ENCODE measurements around the gene ZNF777.
"Not testable (repeated sequence)": the region's sequence is repeated elsewhere in the genome, so short reads cannot be mapped to it uniquely, and the experiment has no call there.

Gene ZNF777

DNA sequence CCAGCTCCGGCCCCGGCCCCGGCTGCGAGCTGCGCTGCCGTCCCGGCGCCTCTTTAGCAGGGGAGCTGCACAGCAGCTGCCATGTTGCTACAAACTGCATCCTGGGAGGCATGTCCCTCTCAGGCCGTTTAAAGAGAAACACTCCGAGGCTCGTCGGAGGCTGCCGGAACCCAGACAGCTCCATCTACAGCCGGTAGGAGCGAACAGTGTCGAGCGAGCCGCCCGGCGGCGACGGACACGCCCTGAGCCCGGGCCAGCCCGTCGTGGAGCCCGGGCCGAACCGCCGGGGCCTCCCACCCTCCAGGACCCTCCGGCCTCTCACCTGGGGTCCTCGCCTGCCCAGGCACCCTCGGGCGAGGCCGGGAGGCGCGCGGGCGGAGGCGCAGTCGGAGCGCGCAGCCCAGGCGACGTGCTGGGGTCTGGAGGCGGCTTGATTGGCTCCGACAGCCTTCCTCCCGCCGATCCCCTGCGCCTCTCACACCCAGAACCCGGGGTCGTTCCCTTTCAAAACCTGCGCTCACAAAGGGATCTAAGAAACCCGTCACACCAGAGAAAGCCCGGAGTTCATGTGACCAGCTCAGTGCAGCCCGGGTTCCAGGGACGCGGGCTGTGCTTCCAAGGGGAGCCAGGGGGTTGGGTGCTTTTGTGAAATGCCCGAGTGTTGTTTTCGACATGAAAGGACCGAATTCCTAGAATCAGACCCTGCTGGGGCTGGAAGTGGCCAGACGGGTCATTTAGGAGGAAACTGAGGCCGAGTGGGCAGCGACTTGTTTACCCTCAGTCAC lies at the start of gene ZNF777:
Gene ZNF777 (minus strand): TSS at position 570 of the 785 bp plus-strand sequence. CDS start 5,040 bp downstream, outside the sequence.
- peak; percentile 85 for DNase-seq

DNA sequence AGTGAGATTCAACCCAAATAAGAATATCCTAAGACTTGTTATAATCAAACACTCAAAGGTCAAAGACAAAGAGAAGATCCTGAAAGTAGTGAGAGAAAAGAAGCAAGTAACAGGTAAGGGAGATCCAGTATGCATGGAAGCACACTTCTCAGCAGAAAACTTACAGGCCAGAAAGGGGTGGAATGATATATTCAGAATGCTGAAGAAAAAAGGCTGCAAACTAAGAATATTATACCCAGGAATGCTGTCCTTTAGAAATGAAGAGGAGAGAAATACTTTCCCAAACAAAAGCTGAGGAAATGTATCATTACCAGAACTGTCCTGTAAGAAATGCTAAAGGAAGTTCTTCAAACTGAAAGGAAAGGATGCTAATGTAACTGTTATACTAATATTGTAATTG lies 49.4 kb upstream of the ZNF777 start:
- no peak for DNase-seq

DNA sequence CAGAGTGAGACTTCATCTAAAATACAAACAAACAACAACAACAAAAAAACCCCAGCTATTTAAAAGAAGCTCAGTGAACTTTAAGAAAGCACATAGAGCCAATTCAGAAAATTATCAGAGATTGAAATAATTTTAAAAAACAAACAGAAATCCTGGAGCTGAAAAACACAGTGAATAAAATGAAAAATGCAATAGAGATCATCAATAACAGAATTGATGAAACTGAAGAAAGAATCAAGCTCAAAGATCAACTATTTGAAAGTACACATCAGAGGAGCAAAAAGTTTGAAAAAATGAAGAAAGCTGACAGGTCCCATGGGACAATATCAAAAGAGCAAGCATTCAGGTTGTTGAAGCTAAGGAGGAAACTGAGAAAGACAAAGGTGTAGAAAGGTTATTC lies 48.9 kb upstream of the ZNF777 start:
- no peak for DNase-seq

DNA sequence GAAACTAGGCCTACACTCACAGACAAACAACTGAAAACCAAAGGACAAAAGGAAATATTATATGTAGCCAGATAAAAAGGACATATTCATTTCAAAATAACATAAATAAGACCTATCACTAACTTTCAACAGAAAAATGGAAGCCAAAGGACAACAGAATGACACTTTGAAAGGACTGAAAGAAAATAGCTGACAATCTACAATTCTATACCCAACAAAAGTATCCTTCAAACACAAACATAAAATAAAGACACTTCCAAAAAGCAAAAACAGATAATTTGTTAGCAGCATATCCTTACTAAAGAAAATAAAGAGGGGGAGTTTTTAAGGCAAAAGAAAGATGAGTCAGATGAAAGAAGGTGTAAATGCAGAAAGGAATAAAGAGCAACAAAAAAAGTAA lies 44.7 kb upstream of the ZNF777 start:
- DNase-seq: no peak

DNA sequence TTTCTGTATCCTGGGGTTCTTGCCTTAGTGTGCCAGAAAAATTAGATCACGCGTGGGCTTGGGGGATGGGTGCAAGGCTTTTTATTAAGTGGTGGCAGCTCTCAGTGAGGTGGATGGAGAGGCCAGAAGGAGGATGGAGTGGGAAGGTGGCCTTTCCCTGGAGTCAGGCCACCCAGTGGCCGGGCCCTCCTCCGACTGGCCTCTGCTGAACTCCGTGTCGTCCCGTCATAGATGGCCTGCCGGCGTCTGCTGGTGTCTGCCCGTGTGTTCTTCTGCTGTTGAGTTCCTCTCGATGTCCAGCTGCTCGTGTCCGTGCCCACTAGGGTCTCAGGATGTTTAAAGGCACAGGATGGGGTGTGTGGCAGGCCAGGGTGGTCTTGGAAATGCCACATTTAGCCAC lies 40.8 kb upstream of the ZNF777 start:
- DNase-seq: no peak

DNA sequence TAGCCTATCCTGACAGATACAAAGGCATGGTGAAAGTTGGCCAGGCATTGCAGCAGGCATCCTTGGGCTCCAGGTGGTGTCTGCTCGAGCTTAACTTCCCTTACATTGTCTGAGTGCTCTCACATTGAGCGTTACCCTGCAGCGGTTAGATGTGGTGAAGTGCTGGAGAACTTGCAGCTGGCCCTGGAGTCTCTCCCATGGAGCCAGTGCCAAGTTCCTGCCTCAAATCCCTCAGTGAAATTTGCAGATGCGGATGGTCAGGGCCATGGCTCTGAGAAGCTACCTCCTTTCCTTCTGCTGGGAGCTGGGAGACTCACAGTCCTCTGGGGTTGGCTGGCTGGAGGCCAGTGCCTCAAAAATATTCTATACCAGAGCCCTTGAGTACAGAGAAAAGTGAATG lies 40.0 kb upstream of the ZNF777 start:
- DNase-seq: no peak

DNA sequence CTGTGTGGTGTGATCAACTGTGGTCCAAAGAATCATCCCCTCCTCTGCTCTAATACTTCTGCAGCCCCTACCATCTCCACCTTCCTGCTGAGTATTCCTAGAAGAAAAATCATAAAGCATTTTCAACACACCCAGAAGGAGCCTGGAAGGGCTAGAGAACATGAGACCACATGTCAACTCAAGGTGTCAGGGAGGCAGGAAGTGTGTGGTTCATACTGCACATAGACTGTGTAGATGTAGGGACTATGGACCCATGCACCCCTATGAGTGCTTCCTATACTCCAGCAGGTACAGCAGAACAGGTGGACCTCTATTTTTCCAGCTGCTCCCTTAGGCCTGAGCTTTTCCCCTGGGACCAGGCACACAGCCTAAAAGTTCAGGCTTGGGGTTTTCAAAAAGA lies 39.3 kb upstream of the ZNF777 start:
- no peak for DNase-seq

DNA sequence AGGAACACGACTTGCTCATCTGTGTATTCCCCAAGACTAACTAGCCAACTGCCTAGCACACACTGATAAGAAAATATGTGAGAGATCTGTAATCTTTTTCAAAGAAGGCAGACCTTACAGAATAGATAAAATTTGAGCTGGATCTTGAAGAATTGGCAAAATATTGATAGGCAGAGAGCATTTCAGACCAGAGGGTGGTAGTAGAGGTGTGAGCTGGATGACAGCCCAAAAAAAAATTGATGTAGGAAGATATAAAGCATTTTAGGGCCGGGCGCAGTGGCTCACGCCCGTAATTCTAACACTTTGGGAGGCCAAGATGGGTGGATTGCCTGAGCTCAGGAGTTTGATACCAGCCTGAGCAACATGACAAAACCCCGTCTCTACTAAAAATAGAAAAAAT lies 37.9 kb upstream of the ZNF777 start:
- no peak for DNase-seq

DNA sequence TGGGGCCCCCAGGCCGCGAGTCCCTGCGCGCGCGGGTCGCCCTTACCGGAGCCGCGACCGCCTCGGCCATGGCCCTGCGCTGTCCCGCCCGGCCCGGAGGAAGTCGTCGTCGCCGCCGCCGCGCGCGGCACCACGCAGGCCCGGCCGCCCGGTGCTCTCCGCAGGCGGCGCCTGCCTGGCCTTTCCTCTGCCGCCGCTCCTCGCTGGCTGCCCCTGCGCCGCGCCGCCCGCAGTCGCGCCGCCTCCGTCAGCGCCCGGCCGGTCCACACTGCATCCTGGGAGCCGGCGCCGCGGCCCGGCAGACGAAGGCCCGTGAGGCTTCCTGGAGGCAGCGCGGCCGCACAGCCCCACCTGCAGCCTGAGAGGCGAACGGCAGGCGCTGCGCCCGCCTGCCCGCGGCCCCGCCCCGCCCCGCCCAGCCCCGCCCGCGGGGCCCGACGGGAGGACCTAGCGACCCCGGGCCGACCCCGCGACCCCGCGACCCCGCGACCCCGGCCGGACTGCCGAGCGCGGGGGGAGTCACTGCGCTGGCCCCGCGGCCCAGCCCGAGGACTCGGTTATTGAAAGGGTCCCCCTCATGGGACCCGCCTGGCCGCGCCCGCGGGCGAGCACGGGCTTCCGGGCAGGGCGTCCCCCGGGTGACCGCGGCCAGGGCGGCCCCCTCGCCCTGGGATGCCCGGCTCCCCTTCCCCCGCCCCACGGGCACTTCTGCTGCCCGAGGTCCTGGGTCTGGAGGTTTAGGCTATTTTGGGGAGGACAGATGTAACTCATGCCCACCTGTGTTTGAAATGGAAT lies 36.8 kb upstream of the ZNF777 start, which contains the start of gene ZNF746:
Gene ZNF746 (minus strand): TSS at position 343 of the 795 bp plus-strand sequence. CDS start 273 bp downstream, at position 70.
- DNase-seq: peak; percentile 85

DNA sequence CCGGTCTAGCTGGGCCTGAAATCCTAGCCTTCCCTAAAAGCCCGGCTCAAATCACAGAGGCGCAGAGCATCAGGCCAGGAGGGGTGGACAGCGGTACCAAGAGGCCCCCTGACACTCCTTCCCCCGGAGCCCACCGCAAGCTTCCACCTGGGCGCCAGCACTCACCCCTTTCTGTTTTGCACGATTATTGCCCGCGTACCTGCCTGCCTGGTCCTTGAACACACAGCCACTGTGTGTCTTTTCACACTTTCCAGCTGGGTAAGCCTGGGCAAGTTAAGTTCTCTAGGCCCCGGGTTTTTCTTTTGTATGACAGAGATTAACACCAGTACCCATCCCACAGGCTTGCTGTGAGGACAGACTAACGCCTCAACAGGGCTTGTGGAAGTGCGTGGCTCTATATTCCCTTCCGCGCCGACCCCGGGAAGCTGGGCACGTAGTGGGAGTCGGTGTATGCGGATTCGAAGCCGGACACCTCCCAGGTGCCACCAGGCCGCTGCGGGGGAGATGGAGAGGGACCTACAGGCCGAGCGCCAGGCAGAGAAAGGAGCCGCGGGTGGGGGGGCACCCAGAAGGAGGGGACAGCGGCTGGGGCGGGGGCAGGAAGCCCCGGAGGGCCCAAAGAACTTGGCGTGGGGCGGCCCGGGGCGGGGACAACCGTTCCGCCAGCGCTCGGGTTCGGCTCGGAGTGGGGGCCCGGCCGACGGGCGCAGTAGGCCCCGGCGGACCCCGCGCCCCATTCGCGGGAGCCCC lies 36.0 kb upstream of the ZNF777 start:
- DNase-seq: peak; percentile 59

DNA sequence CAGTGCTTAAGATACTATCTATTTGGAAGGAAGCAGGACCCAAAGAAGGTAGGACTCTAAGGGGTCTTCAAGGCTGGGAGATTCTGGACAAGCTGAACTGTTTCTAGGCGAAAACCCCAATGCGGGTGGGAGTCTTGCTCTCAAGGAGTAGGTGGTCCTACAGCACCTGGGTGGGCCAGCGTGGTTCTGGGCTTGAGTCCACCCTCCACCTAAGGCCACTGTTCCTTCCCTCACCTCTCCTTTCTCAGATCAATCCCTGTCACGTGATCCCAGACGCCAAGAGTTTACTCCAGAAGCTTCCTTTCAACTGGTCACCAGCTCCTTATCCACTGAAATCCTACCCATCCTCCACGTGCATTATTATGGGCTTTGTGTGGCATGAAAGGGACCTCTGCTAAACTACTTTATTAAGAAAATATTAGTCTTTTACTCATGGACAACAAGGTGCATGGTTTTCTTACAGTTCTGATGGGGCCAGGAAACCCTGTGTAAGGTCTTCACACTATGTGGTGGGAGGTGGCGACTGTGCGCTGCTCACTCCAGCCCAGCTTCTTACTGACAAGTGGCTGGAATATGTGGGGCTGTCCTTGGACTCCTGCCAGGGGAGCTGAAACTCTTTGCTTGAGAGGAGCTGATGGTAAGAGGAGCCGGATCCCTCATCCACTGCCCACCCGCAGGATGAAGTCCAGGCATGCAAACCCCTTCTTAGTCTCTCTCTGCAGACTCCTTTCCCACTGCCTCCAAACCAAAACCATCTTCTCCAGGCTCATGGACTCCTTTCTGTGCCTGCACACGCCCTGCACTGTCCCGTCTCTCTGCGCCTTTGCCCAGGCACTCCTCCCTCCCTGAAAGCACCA lies 35.2 kb upstream of the ZNF777 start:
- no peak for DNase-seq

DNA sequence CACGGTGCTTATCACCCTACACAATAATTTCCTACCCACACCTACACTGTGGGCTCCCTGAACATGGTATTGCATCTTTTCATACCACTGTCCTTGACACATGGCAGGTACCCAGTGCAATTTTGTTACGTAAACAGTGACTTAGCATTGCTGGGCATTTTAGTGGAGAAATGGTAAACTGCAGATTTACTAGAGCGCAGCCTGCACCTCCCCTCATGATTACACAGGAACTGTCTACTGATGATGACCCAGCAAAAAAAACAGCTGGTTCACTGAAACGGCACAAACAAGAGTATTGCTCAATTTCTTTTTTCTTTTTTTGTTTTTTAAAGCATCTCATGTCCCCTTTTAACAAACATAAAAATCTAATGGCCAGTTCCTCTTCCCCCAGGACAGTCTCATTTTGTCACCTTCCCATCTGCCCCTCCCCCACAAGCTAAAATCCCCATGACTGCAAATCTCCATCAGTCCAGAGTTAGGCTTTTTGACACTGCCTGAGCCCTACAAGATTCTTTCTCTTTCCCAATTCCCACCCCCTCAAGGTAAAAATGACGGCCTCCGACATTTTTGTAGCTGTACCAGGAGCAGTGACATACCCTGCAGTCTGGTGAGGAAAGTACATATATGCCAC lies 34.0 kb upstream of the ZNF777 start:
- DNase-seq: no peak

DNA sequence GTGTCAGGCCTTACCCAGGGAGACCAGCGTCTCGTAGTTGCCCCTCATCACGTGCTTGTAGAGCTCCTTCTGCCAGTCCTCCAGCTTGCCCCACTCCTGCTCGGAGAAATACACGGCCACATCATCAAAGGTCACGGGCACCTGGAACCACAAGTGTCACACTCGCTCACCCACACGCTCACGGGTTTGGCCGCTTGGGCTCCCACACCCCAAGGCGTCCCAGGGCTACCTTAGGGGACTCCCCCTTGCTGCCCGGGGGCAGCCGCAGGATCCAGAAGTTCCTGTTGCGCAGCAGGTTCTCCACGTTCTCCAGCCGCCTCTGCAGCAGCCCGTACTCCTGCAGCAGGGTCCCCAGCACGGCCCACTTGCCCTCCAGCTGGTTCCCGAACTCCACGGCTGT lies 33.1 kb upstream of the ZNF777 start:
- DNase-seq: not testable (repeated sequence)

DNA sequence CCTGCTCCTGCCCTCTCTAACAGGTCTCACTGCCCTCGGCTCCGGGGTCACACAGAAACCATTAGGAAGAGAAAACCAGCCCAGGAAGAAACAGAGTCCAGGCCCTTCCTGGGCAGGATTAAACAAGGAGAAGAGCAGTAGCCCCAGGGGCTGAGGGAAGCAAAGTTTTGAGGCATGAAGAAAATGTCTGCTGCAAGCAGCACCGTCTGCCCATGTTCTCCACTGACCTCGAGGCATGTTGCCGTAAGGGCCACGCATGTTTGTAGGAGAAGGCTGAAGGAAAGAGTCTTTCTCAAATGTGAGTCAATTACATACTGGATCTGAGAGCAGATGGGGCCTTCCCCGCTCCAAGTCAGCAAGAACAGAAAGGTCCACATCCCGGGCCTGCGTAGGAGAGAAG lies 32.5 kb upstream of the ZNF777 start:
- DNase-seq: no peak

DNA sequence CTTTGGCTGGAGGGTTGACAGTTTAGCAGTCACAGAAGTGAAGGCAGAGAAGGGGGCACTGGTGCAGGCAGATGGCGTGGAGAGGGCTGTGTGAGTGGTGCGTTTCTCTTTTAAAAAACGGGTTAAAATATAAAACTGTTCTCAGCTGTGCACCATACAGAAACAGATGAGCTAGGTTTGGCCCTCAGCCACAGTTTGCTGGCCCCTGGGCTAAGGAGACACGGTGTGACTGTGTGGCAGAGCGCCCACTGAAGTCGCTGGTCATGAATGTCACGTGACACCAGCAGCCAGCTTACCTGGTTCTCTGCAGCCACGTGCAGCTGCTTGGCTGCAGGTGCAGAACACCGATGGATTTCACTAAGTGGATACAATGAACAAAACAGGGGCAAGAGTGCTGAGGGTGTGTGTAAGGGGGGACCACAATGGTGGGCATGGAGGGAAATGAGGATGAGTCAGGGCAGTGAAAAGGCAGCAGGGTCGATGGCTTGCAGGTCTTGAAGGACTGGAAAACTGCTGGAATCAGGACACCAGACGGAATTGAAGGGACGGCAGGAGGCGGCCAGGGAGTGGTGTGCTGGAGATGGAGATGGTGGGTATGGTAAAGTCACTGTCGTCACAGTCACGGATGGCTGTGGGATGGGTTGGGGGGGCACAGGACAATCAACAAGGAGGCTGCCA lies 29.4 kb upstream of the ZNF777 start:
- no peak for DNase-seq

DNA sequence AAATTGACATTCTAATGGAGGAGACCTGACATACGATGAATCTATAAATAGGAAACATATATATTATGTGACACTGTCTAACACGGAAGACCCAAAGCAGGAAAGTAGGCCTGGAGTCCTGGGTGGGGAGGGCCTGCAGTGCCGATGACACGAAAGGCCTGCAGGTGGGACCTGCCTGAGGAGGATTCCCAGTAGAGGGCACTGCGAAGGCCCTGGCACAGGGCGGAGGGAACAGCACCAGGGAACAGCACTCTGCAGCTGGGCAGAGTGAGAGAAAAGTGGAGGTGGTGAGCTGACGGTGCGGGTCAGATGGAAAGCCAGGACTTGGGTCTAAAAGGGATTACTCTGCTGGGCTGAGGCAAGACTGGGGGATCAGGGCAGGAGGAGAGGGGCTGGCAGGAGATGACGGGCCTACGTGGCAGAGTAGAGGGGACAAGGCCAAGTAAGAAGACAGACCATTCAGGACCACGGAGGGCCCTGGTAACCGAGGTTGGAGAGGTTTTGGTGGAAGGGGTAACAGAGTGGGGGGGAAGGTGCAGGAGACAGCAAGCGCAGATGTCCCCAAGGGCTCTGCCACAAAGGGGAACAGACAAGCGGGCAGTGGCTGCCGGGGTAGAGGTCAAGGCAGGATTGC lies 28.6 kb upstream of the ZNF777 start:
- no peak for DNase-seq

DNA sequence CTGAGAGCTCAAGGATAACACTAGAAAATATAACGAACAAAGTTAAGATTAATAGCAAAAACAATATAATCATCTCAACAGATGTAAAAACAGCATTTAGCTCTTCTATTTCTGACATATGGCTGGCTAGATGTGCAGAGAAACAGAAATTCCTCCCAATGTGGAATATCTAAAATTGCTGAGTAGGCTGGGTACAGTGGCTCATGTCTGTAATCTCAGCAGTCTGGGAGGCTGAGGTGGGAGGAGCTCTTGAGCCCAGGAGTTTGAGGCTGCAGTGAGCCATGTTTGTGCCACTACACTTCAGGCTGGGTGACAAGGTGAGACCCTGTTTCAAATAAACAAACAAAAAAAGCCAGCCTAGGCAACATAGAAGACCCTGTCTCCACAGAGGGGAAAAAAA lies 18.7 kb upstream of the ZNF777 start:
- no peak for DNase-seq

DNA sequence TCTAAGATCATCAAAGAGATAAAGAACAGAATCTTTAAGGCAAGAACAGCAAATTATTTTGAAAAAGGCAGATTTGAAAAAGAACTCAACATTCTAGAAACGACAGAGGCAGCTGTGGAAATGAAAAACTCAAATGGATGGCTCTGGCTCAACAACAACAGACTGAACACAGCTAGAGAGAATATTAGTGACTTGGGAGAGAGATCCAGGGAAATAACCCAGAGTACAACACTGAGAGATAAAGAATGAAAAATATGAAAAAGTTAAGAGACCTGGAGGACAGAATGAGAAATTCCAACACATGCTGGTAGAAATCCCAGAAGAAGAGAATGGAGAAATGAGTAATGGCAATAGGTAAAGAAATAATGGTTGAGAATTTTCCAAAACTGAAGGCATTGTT lies 17.9 kb upstream of the ZNF777 start:
- DNase-seq: no peak

DNA sequence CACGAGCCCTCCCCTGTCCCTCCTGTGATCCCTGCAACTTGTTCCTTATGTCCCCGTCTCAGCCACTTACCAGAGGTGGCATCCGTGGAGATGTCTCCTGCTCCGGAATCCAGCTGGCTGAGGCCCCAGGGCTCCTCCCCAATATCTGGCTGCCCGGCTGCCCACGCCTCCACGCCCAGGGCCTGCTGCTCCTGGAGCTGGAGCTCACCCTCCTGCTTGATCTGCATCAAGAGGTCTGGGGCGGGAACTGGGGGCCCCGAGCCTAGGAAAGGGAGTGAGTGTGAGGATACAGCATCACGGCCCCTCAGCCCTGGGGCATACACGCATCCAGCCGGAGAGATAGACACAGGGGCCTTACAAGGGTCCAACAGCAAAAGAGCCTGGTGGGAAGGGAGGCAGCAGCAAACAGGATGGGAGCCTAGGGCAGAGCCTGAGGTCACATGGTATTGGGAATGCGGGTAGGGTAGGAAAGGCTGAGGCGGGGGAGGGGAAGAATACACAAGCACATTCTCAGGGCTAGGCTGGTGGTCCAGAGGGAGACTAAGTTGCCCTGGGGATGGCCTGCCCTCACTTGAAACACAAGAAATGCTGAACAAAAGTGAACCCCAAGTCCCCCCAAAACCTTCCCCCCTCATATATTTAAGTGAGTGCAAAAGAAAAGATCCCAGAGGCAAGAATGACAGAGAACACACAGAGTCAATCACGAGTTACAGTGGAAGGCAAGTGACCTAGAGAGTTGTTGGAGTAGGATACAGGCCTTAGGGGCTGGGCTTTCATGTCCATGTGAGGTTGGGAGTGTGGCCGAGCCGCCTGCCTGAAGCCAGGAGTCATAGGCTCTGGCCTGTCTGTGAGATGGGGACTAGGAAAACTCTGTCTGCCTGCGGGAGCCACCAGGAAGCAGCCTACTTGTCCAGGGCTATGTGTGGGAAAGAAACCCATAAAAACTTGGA lies 16.9 kb upstream of the ZNF777 start:
- DNase-seq: no peak

DNA sequence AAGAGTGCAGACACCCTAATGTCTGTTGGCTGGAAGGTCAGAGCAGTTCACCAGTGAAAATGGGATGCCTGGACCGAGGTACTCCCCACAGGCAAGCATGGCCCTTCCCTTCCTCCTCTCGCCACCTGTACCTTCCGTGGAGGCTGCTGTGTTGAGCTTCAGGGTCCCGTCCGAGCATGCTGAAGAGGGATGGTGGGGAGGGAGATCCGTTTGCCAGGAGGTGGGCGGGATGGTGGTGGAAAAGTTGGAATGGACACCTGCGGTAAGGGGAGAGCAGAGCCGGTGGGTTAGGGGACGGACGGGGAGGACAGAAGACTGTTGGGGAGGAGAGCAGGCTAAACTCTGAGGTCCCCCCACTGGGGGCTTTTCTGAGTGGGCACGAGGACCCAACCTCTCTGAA lies 15.9 kb upstream of the ZNF777 start:
- no peak for DNase-seq

Data from activated naive CD4-positive, alpha-beta T cell treated with Interleukin-2 at 50 U/mL for 16 hours (primary cell).